B cell (primary cell): ENCODE results near the gene RHNO1. TPM values are rescaled to one million over a fixed set of nuclear protein-coding genes. Genes with fewer than 3 reads are reported as not detected.

Experiments used
- ATAC-seq: fragments of 200-7000 bp; cut with Tn5 transposase; one replicate; pipeline ENCODE4 v1.10.0; 2021; ENCODE audit warnings: low read depth, mild to moderate bottlenecking, moderate number of reproducible peaks, moderate library complexity
- CTCF ChIA-PET: fragments of 350-600 bp; sonication (Branson Sonifier 250); formaldehyde crosslinking; loops from one replicate; lab custom pipeline; 2021; ENCODE audit warnings: antibody characterized with exemption, inconsistent platforms; lab: Charles Lee
- POLR2A ChIA-PET: fragments of 350-600 bp; sonication (Branson Sonifier 250); formaldehyde crosslinking; loops from one replicate; lab custom pipeline; 2021; ENCODE audit warnings: antibody characterized with exemption; lab: Charles Lee
- DNase-seq: peaks from one replicate; pipeline ENCODE4 v3.0.0; 2013
- H2AFZ ChIP-seq: 2 replicates; pipeline ENCODE4 v1.6.1; 2012; ENCODE audit warnings: mild to moderate bottlenecking, low read depth, low read length; ENCODE audit not compliant: insufficient read depth, poor library complexity, severe bottlenecking
- H3K27ac ChIP-seq, 2 donors: 1 replicate in 1 of 2; 2 replicates in 1 of 2; pipeline ENCODE4 v1.5.1; 2012 to 2013; ENCODE audit warnings: low read length in 2 of 2, mild to moderate bottlenecking in 2 of 2, moderate library complexity in 1 of 2
- H3K27me3 ChIP-seq, 4 experiments: fragments of 200-600 bp in 1 of 4; sonication (generic) in 1 of 4; replicated peaks in 1 of 4; 1 replicate in 2 of 4; 2 replicates in 2 of 4; pipeline versions ENCODE4 v1.6.1 to v1.7.0; 2013 to 2016; ENCODE audit warnings: low read length in 3 of 4, mild to moderate bottlenecking in 2 of 4, mixed read lengths in 1 of 4, moderate library complexity in 1 of 4; ENCODE audit not compliant: insufficient read depth in 4 of 4, control insufficient read depth in 3 of 4; ENCODE audit errors: control extremely low read depth in 1 of 4
- H3K36me3 ChIP-seq, 2 experiments: replicated peaks in 1 of 2; 1 replicate in 1 of 2; 2 replicates in 1 of 2; pipeline versions ENCODE4 v1.6.1 to v1.7.1; 2013; ENCODE audit warnings: low read length in 1 of 2; ENCODE audit not compliant: insufficient read depth in 2 of 2, control insufficient read depth in 1 of 2; ENCODE audit errors: control extremely low read depth in 1 of 2, extremely low read depth in 1 of 2
- H3K4me1 ChIP-seq, 2 donors: fragments of 200-600 bp in 1 of 2; sonication (generic) in 1 of 2; 1 replicate in 1 of 2; 2 replicates in 1 of 2; pipeline versions ENCODE4 v1.5.1 to v1.6.1; 2013 to 2017; ENCODE audit warnings: low read length in 2 of 2; ENCODE audit not compliant: control insufficient read depth in 2 of 2, insufficient read depth in 2 of 2
- H3K4me2 ChIP-seq: replicated peaks from 2 replicates; pipeline ENCODE3; 2012; ENCODE audit warnings: mild to moderate bottlenecking, low read depth, low read length; ENCODE audit not compliant: poor library complexity, severe bottlenecking
- H3K4me3 ChIP-seq, 5 experiments: fragments of 200-600 bp in 1 of 5; sonication (generic) in 1 of 5; 1 replicate in 3 of 5; 2 replicates in 2 of 5; pipeline versions ENCODE4 v1.5.1 to v1.7.0; 2011 to 2016; ENCODE audit warnings: low read length in 4 of 5, mild to moderate bottlenecking in 4 of 5, low read depth in 2 of 5, control low read depth in 1 of 5, moderate library complexity in 1 of 5; ENCODE audit not compliant: insufficient read depth in 1 of 5; ENCODE audit errors: control extremely low read depth in 1 of 5, extremely low read depth in 1 of 5
- H3K79me2 ChIP-seq: fragments of 200-600 bp; sonication (generic); one replicate; pipeline ENCODE4 v1.6.0; 2016; ENCODE audit warnings: low read length; ENCODE audit not compliant: control insufficient read depth, insufficient read depth
- H3K9ac ChIP-seq: fragments of 200-600 bp; sonication (generic); 2 replicates; pipeline ENCODE4 v1.6.1; 2017; ENCODE audit warnings: mild to moderate bottlenecking, low read length, moderate library complexity
- H3K9me3 ChIP-seq, 3 donors: one replicate each; pipeline versions ENCODE4 v1.6.1 to v1.7.1; 2013; ENCODE audit warnings: low read length in 2 of 3; ENCODE audit not compliant: control insufficient read depth in 2 of 3, insufficient read depth in 1 of 3; ENCODE audit errors: control extremely low read depth in 1 of 3
- H4K20me1 ChIP-seq: 2 replicates; pipeline ENCODE4 v1.6.0; 2012; ENCODE audit warnings: mild to moderate bottlenecking, low read length; ENCODE audit not compliant: insufficient read depth, control insufficient read depth, poor library complexity, severe bottlenecking
- H3K27ac Mint-ChIP-seq: one replicate; pipeline ENCODE4 v1.8.0; 2021; ENCODE audit warnings: mixed read lengths
- H3K27me3 Mint-ChIP-seq: one replicate; pipeline ENCODE4 v1.8.0; 2021; ENCODE audit warnings: mixed read lengths
- H3K4me1 Mint-ChIP-seq: one replicate; pipeline ENCODE4 v1.8.0; 2021; ENCODE audit warnings: mixed read lengths
- H3K4me3 Mint-ChIP-seq: one replicate; pipeline ENCODE4 v1.8.0; 2021; ENCODE audit warnings: mixed read lengths
- H3K9me3 Mint-ChIP-seq: one replicate; pipeline ENCODE4 v1.8.0; 2022; ENCODE audit warnings: mixed read lengths; ENCODE audit not compliant: insufficient read depth
- EZH2 ChIP-seq: IDR thresholded peaks from 2 replicates; pipeline ENCODE4 v1.6.1; 2012; ENCODE audit warnings: borderline replicate concordance, low read depth, mild to moderate bottlenecking, moderate library complexity, low read length; ENCODE audit not compliant: insufficient read depth, poor library complexity, severe bottlenecking
- WGBS: methylation state at CpG from one replicate; pipeline ENCODE4 v1.1.5; 2013; ENCODE audit warnings: missing lambda C conversion rate; ENCODE audit not compliant: insufficient coverage; 5-methylcytosine and 5-hydroxymethylcytosine counted together
- intact Hi-C: fragments of 100-400 bp; cut with micrococcal nuclease; formaldehyde crosslinking; loops from one replicate; pipeline ENCODE4 v1.10.0; 2022
- polyA plus RNA-seq: library from polyadenylated mRNA; depleted of rRNA; stranded (reverse); fragments of >200 nt; gene quantifications from 2 replicates; pipeline ENCODE4 v1.2.3, GENCODE V29; 2012
- total RNA-seq, 2 donors: library from RNA; stranded (reverse); fragments of 120-200 nt in 1 of 2; gene quantifications; 1 replicate in 1 of 2; 2 replicates in 1 of 2; pipeline versions ENCODE4 v1.2.3 to v1.2.4, GENCODE V29; 2013 to 2022
- TF ChIP-seq, protein P1 (sequence below): fragments of 200-600 bp; IDR thresholded peaks from one replicate; pipeline ENCODE4 v1.8.0; 2022; ENCODE audit warnings: antibody characterized with exemption, mild to moderate bottlenecking

Gene RHNO1
- total and polyA plus RNA-seq, 2 donors (not counting 1 experiment from before 2014, with no cell fraction given), result 13.3 to 13.5 TPM

DNA sequence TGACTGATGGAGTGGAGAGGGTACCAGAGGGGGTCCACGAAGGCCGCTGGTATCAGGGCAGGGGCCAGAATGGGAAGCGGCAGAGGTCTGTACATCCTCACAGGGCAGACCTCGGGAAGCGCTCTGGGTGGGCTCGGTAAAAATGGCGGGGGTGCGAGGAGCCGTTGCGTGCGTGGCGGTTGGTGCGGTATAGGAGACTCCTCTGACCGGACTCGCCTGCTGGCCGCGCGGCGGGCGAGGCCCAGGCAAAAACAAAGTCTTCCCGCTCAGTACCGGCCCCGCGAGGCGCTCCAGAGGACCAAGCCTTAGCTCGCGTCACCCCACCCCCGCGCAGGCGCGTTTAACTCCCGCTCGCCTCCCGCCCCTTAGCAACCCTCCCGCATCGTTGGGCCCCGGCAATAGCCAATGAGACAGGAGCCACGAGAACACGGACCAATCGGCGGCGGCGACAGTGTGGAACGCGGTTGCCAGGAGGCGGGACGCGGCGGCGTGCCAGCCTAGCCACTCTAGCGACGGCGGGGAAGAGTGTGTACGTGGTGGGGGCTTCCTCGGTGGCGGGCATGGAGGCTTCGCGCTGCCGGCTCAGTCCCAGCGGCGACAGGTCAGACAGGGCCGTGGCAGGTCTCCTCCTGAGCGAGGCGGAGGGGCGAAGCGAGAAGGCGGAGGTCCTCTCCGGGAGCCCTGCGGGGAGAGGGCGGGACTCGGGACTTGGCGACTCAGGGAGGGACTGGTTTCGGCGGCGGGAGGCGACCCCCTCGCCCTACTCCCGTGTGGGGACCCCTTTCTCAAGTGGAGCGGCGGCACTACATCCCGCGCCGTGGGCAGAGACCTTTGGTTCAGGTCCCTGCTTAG, 13.6 kb downstream of the RHNO1 start, which contains the start of gene TULP3:
Gene TULP3 (plus strand): TSS at position 504 of the 852 bp plus-strand sequence. CDS start 57 bp downstream, at position 561.
- DNase-seq (peak; percentile 98), ATAC-seq (peak; percentile 98)
- Mint-ChIP-seq H3K27me3 (no peaks in the 10 kb centered on the region), H3K27ac (peak within 1 kb of the TSS; percentile 93), H3K9me3 (no peaks in the 10 kb centered on the region), H3K4me1 (peaks cover 26% of the 10 kb centered on the region), H3K4me3 (peak within 1 kb of the TSS; percentile 94)
- peak within 1 kb of the TSS; percentile 94 for H2AFZ ChIP-seq
- TF ChIP-seq, protein P1, sequence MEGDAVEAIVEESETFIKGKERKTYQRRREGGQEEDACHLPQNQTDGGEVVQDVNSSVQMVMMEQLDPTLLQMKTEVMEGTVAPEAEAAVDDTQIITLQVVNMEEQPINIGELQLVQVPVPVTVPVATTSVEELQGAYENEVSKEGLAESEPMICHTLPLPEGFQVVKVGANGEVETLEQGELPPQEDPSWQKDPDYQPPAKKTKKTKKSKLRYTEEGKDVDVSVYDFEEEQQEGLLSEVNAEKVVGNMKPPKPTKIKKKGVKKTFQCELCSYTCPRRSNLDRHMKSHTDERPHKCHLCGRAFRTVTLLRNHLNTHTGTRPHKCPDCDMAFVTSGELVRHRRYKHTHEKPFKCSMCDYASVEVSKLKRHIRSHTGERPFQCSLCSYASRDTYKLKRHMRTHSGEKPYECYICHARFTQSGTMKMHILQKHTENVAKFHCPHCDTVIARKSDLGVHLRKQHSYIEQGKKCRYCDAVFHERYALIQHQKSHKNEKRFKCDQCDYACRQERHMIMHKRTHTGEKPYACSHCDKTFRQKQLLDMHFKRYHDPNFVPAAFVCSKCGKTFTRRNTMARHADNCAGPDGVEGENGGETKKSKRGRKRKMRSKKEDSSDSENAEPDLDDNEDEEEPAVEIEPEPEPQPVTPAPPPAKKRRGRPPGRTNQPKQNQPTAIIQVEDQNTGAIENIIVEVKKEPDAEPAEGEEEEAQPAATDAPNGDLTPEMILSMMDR, result no peak
- no peak for TF ChIP-seq EZH2
- POLR2A ChIA-PET, result interaction anchor here (0.5 to 2.2 kb wide), 5 partner anchors 10 to 96 kb away, joined by 3 to 7 read pairs (median 3); partner anchors contain the start of genes FKBP4, FOXM1 and RHNO1
- H3K4me1 ChIP-seq, result peaks cover 5 to 12% of the 10 kb centered on the region in 2 donors
- H3K4me3 ChIP-seq, result peak within 1 kb of the TSS; percentile 65 to 99 (median 85)
- H3K9ac ChIP-seq, result peak within 1 kb of the TSS; percentile 90
- peak within 1 kb of the TSS; percentile 60 to 89 for H3K27ac ChIP-seq
- no peaks in the 10 kb centered on the region for H3K36me3 ChIP-seq
- WGBS, result under 1% methylated on average over 83 of the region's 83 CpGs
- CTCF ChIA-PET, result interaction anchor here (0.8 to 1.7 kb wide), 2 partner anchors 78 to 107 kb away, joined by 3 to 6 read pairs; partner anchors contain the start of gene ITFG2
- intact Hi-C loops, result loop anchor here (1.0 to 5.0 kb wide), 6 partner anchors 13 to 1432 kb away; partner anchors contain the start of genes CRACR2A, FKBP4, FOXM1 and RHNO1
- H3K27me3 ChIP-seq, result no peaks in the 10 kb centered on the region
- peaks cover 0 to under 1% (median 0%) of the 10 kb centered on the region in 3 donors for H3K9me3 ChIP-seq
- no peaks in the 10 kb centered on the region for H4K20me1 ChIP-seq
- H3K79me2 ChIP-seq, result peaks cover 20% of the 10 kb centered on the region
- H3K4me2 ChIP-seq, result peak within 1 kb of the TSS; percentile 95
